HepG2 (cell line): ENCODE data around the gene NES. TPM values are rescaled to one million over a fixed set of nuclear protein-coding genes. Genes with fewer than 3 reads are reported as not detected.

ENCODE experiments used
- AKAP8 ChIP-seq: sonication (generic); formaldehyde crosslinking; IDR thresholded peaks from 2 replicates; pipeline ENCODE4 v1.5.1; 2020; ENCODE audit warnings: mild to moderate bottlenecking, missing genetic modification reagents
- EZH2 ChIP-seq: conservative IDR thresholded peaks from 2 replicates; pipeline ENCODE4 v1.6.1; 2012; ENCODE audit warnings: mild to moderate bottlenecking, low read depth, low read length, moderate library complexity
- ISX ChIP-seq: sonication (generic); formaldehyde crosslinking; conservative IDR thresholded peaks from 2 replicates; pipeline ENCODE4 v1.5.0; 2020; ENCODE audit warnings: missing genetic modification reagents
- MED1 ChIP-seq: sonication (generic); formaldehyde crosslinking; IDR thresholded peaks from 2 replicates; pipeline ENCODE4 v1.4.0; 2020; ENCODE audit warnings: missing genetic modification reagents
- NCOA5 ChIP-seq: sonication (generic); formaldehyde crosslinking; IDR thresholded peaks from 2 replicates; pipeline ENCODE4 v1.4.0; 2020; ENCODE audit warnings: missing genetic modification reagents
- NR2C2 ChIP-seq: sonication (generic); formaldehyde crosslinking; IDR thresholded peaks from 2 replicates; pipeline ENCODE4 v1.4.0; 2020; ENCODE audit warnings: missing genetic modification reagents, mild to moderate bottlenecking, moderate library complexity, borderline replicate concordance
- RBM22 ChIP-seq: fragments of 200-400 bp; formaldehyde crosslinking; optimal IDR thresholded peaks from 2 replicates; pipeline ENCODE3; 2017; ENCODE audit warnings: mild to moderate bottlenecking, low read length, moderate library complexity
- SP140L ChIP-seq: sonication (generic); formaldehyde crosslinking; IDR thresholded peaks from 2 replicates; pipeline ENCODE4 v1.4.0; 2020; ENCODE audit warnings: missing genetic modification reagents, borderline replicate concordance
- THYN1 ChIP-seq: sonication (generic); formaldehyde crosslinking; IDR thresholded peaks from 2 replicates; pipeline ENCODE4 v1.8.1; 2023; ENCODE audit warnings: low read depth, mild to moderate bottlenecking, moderate library complexity, missing genetic modification reagents, borderline replicate concordance
- TOPORS ChIP-seq: sonication (generic); formaldehyde crosslinking; IDR thresholded peaks from 2 replicates; pipeline ENCODE4 v1.8.0; 2023; ENCODE audit warnings: mild to moderate bottlenecking, missing genetic modification reagents
- ZFAT ChIP-seq: sonication (generic); formaldehyde crosslinking; conservative IDR thresholded peaks from 2 replicates; pipeline ENCODE4 v1.8.1; 2023; ENCODE audit warnings: missing genetic modification reagents, inconsistent platforms
- ZNF616 ChIP-seq: sonication (generic); formaldehyde crosslinking; IDR thresholded peaks from 2 replicates; pipeline ENCODE4 v1.5.0; 2020; ENCODE audit warnings: low read depth, mild to moderate bottlenecking, missing genetic modification reagents
- polyA plus RNA-seq, 8 experiments: library from polyadenylated mRNA; depleted of rRNA in 3 of 8; stranded (reverse) in 7 of 8; unstranded in 1 of 8; fragments of >200 nt; fragmentation: Illumina TruSeq in 4 of 8; extraction: Trizol in 4 of 8; gene quantifications; 2 replicates each; pipeline versions ENCODE4 v1.2.1 to v1.2.3, GENCODE V29; 2011 to 2016; ENCODE audit warnings: low read depth in 4 of 8, missing spikeins in 1 of 8, mixed read lengths in 1 of 8; ENCODE audit not compliant: insufficient read depth in 1 of 8
- total RNA-seq, 5 experiments: library from RNA; depleted of rRNA; stranded (reverse); fragments of >200 nt; fragmentation: Illumina TruSeq; extraction: Trizol; gene quantifications; 2 replicates each; pipeline ENCODE4 v1.2.3, GENCODE V29; 2016; ENCODE audit warnings: low read depth in 1 of 5
- TF ChIP-seq, protein P1 (sequence below): IDR thresholded peaks from 2 replicates; pipeline ENCODE4 v1.6.1; 2016; ENCODE audit warnings: low read depth, control low read depth
- TF ChIP-seq, protein P2 (sequence below): sonication (generic); formaldehyde crosslinking; IDR thresholded peaks from 2 replicates; pipeline ENCODE4 v1.4.0; 2020; ENCODE audit warnings: mild to moderate bottlenecking, missing genetic modification reagents
- TF ChIP-seq, protein P3 (sequence below): sonication (generic); formaldehyde crosslinking; IDR thresholded peaks from 2 replicates; pipeline ENCODE4 v1.4.0; 2020; ENCODE audit warnings: mild to moderate bottlenecking, missing genetic modification reagents
- TF ChIP-seq, protein P4 (sequence below): sonication (generic); formaldehyde crosslinking; IDR thresholded peaks from 2 replicates; pipeline ENCODE4 v1.5.0; 2020; ENCODE audit warnings: missing genetic modification reagents, mild to moderate bottlenecking, borderline replicate concordance
- TF ChIP-seq, protein P5 (sequence below): sonication (generic); formaldehyde crosslinking; IDR thresholded peaks from 2 replicates; pipeline ENCODE4 v1.5.0; 2020; ENCODE audit warnings: mild to moderate bottlenecking, missing genetic modification reagents, borderline replicate concordance
- TF ChIP-seq, protein P6 (sequence below): sonication (generic); formaldehyde crosslinking; IDR thresholded peaks from 2 replicates; pipeline ENCODE4 v1.4.0; 2020; ENCODE audit warnings: missing genetic modification reagents, low read depth, mild to moderate bottlenecking, borderline replicate concordance

NES gene
- total and polyA plus RNA-seq, 2 of the 13 experiments (the other 11 are each of a cell fraction or from before 2014, with no cell fraction given), result 1.7 to 16.6 TPM

DNA sequence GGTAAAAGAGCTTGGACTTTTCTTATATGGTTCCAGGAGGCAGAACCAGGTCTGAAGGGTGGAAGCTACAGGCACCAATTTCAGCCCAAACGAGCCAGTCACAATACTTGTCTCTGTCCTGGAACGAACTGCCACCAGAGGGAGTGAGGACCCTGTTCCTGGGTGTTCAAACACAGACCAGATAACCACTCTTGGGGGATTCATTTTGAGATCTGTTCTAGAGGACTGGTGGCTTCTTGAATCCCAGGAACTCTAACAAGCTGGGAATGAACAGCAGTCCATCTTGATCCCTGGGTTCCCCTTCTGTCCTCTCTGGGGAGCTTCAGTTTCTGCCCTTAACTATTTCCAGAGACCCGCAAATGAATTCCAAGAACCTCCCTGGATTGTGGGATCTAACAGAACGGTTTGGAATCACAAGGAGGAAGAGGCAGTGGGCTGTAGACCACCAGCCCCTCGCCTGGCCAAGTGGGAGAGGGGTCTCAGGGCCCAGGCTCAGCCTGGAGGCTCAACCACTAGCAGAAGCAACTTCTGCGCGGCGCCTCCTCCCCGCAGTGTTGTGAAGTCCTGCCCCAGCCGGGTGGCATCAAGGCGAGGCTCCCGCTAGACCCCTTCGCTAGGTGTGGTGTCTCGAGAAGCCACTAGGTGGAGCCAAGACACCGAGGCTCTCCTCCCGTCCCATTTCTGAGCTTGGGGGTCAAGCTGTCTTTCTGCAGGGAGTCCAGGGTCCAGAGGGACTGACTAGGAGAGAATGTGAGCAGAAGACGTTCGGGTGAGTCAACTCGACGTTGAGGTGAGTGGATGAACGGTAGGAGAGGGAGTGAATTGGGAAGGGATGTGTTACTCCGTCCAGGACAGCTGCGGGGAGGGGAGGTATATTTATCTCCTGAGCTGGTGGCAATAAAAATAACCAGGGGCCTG is 12.1 kb upstream of the NES start (continued):
- TF ChIP-seq EZH2 (no peak), THYN1 (CRISPR knock-in tag) (no peak), NCOA5 (CRISPR knock-in tag) (no peak), NR2C2 (CRISPR knock-in tag) (no peak), ZFAT (CRISPR knock-in tag) (no peak), TOPORS (CRISPR knock-in tag) (no peak), SP140L (CRISPR knock-in tag) (no peak), RBM22 (no peak), ISX (CRISPR knock-in tag) (no peak), AKAP8 (CRISPR knock-in tag) (no peak), MED1 (CRISPR knock-in tag) (peak; percentile 20; the same call in 1 of the 2 replicates), ZNF616 (CRISPR knock-in tag) (no peak)
- TF ChIP-seq, protein P1, sequence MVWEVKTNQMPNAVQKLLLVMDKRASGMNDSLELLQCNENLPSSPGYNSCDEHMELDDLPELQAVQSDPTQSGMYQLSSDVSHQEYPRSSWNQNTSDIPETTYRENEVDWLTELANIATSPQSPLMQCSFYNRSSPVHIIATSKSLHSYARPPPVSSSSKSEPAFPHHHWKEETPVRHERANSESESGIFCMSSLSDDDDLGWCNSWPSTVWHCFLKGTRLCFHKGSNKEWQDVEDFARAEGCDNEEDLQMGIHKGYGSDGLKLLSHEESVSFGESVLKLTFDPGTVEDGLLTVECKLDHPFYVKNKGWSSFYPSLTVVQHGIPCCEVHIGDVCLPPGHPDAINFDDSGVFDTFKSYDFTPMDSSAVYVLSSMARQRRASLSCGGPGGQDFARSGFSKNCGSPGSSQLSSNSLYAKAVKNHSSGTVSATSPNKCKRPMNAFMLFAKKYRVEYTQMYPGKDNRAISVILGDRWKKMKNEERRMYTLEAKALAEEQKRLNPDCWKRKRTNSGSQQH (CRISPR knock-in tag), result no peak
- TF ChIP-seq, protein P2, sequence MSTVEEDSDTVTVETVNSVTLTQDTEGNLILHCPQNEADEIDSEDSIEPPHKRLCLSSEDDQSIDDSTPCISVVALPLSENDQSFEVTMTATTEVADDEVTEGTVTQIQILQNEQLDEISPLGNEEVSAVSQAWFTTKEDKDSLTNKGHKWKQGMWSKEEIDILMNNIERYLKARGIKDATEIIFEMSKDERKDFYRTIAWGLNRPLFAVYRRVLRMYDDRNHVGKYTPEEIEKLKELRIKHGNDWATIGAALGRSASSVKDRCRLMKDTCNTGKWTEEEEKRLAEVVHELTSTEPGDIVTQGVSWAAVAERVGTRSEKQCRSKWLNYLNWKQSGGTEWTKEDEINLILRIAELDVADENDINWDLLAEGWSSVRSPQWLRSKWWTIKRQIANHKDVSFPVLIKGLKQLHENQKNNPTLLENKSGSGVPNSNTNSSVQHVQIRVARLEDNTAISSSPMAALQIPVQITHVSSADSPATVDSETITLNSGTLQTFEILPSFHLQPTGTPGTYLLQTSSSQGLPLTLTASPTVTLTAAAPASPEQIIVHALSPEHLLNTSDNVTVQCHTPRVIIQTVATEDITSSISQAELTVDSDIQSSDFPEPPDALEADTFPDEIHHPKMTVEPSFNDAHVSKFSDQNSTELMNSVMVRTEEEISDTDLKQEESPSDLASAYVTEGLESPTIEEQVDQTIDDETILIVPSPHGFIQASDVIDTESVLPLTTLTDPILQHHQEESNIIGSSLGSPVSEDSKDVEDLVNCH (CRISPR knock-in tag), result 0 out of 2 replicates have a peak, but pooled peaks have one; percentile 64
- TF ChIP-seq, protein P3, sequence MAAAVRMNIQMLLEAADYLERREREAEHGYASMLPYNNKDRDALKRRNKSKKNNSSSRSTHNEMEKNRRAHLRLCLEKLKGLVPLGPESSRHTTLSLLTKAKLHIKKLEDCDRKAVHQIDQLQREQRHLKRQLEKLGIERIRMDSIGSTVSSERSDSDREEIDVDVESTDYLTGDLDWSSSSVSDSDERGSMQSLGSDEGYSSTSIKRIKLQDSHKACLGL (CRISPR knock-in tag), result no peak
- TF ChIP-seq, protein P4, sequence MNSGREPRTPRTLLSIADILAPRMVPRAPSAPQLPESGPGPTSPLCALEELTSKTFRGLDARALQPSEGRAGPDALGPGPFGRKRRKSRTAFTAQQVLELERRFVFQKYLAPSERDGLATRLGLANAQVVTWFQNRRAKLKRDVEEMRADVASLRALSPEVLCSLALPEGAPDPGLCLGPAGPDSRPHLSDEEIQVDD (CRISPR knock-in tag), result no peak
- TF ChIP-seq, protein P5, sequence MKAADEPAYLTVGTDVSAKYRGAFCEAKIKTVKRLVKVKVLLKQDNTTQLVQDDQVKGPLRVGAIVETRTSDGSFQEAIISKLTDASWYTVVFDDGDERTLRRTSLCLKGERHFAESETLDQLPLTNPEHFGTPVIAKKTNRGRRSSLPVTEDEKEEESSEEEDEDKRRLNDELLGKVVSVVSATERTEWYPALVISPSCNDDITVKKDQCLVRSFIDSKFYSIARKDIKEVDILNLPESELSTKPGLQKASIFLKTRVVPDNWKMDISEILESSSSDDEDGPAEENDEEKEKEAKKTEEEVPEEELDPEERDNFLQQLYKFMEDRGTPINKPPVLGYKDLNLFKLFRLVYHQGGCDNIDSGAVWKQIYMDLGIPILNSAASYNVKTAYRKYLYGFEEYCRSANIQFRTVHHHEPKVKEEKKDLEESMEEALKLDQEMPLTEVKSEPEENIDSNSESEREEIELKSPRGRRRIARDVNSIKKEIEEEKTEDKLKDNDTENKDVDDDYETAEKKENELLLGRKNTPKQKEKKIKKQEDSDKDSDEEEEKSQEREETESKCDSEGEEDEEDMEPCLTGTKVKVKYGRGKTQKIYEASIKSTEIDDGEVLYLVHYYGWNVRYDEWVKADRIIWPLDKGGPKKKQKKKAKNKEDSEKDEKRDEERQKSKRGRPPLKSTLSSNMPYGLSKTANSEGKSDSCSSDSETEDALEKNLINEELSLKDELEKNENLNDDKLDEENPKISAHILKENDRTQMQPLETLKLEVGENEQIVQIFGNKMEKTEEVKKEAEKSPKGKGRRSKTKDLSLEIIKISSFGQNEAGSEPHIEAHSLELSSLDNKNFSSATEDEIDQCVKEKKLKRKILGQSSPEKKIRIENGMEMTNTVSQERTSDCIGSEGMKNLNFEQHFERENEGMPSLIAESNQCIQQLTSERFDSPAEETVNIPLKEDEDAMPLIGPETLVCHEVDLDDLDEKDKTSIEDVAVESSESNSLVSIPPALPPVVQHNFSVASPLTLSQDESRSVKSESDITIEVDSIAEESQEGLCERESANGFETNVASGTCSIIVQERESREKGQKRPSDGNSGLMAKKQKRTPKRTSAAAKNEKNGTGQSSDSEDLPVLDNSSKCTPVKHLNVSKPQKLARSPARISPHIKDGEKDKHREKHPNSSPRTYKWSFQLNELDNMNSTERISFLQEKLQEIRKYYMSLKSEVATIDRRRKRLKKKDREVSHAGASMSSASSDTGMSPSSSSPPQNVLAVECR (CRISPR knock-in tag), result no peak; the same call in 1 of the 2 replicates
- TF ChIP-seq, protein P6, sequence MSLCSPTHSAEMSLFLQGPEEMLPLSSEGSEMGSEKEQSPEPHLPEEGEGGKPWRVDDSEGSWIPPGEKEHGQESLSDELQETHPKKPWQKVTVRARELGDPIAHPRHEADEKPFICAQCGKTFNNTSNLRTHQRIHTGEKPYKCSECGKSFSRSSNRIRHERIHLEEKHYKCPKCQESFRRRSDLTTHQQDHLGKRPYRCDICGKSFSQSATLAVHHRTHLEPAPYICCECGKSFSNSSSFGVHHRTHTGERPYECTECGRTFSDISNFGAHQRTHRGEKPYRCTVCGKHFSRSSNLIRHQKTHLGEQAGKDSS (CRISPR knock-in tag), result no peak
